Endothelial cell of umbilical vein (primary cell): ENCODE results near the gene LHPP. TPM values are rescaled to one million over a fixed set of nuclear protein-coding genes. Genes with fewer than 3 reads are reported as not detected.

Experiments
- BruUV-seq: library from RNA; stranded (reverse); fragments of 400-500 nt; replicated peaks from 2 replicates; lab custom pipeline; 2021; lab: Mats Ljungman, UMichigan
- CTCF ChIA-PET: fragments of 300-600, 350-600 bp; sonication (Branson Sonifier 250); formaldehyde crosslinking; loops from one replicate; lab custom pipeline; 2021; ENCODE audit warnings: antibody characterized with exemption, inconsistent platforms; lab: Charles Lee
- POLR2A ChIA-PET: fragments of 300-600, 350-600 bp; sonication (Branson Sonifier 250); formaldehyde crosslinking; loops from one replicate; lab custom pipeline; 2021; ENCODE audit warnings: antibody characterized with exemption, inconsistent platforms; lab: Charles Lee
- DNase-seq: peaks from one replicate; pipeline ENCODE4 v3.0.0-alpha.2; 2011; ENCODE audit warnings: low read depth, low spot score
- FAIRE-seq: peaks from 2 replicates; lab custom pipeline; 2011; peaks lifted over from hg19 to GRCh38; lab: Jason Lieb, UNC
- H2AFZ ChIP-seq: 2 replicates; pipeline ENCODE4 v1.6.0; 2012; ENCODE audit warnings: low read depth, low read length, control low read depth, inconsistent platforms
- H3K27ac ChIP-seq: 2 replicates; pipeline ENCODE4 v1.5.1; 2011; ENCODE audit warnings: low read depth, mild to moderate bottlenecking, control low read depth, low read length, moderate library complexity; ENCODE audit not compliant: insufficient read depth
- H3K27me3 ChIP-seq, 2 experiments: 2 replicates each; pipeline versions ENCODE4 v1.6.0 to v1.6.1; 2011; ENCODE audit warnings: low read length in 2 of 2, mixed read lengths in 1 of 2; ENCODE audit not compliant: control insufficient read depth in 2 of 2, insufficient read depth in 2 of 2
- H3K36me3 ChIP-seq, 2 experiments: 2 replicates in 1 of 2; 3 replicates in 1 of 2; pipeline ENCODE4 v1.5.1; 2011; ENCODE audit warnings: low read length in 2 of 2, mild to moderate bottlenecking in 1 of 2, moderate library complexity in 1 of 2; ENCODE audit not compliant: control insufficient read depth in 2 of 2, insufficient read depth in 2 of 2; ENCODE audit errors: extremely low read depth in 1 of 2
- H3K4me1 ChIP-seq: 3 replicates; pipeline ENCODE4 v1.5.1; 2011; ENCODE audit warnings: mild to moderate bottlenecking, low read length; ENCODE audit not compliant: control insufficient read depth, insufficient read depth; ENCODE audit errors: extremely low read depth
- H3K4me2 ChIP-seq: 2 replicates; pipeline ENCODE4 v1.6.1; 2011; ENCODE audit warnings: low read length, control low read depth, mixed read lengths; ENCODE audit not compliant: insufficient read depth
- H3K4me3 ChIP-seq, 3 experiments: fragments of 200-600 bp in 1 of 3; sonication (generic), shearing (Covaris generic) in 1 of 3; replicated peaks in 1 of 3; 2 replicates each; pipeline ENCODE4 v1.5.1; 2011 to 2016; ENCODE audit warnings: control low read depth in 3 of 3, low read length in 3 of 3, mild to moderate bottlenecking in 2 of 3, inconsistent platforms in 1 of 3, low read depth in 1 of 3, moderate library complexity in 1 of 3; ENCODE audit not compliant: insufficient read depth in 1 of 3
- H3K79me2 ChIP-seq: 2 replicates; pipeline ENCODE4 v1.6.0; 2012; ENCODE audit warnings: low read length, inconsistent platforms; ENCODE audit not compliant: control insufficient read depth, insufficient read depth
- H3K9ac ChIP-seq: replicated peaks from 2 replicates; pipeline ENCODE3; 2011; ENCODE audit warnings: low read length, control low read depth; ENCODE audit not compliant: insufficient read depth; ENCODE audit errors: extremely low read depth
- H3K9me1 ChIP-seq: replicated peaks from 3 replicates; pipeline ENCODE4 v1.6.0; 2011; ENCODE audit warnings: mild to moderate bottlenecking, low read length; ENCODE audit not compliant: control insufficient read depth, insufficient read depth; ENCODE audit errors: extremely low read depth
- H3K9me3 ChIP-seq: replicated peaks from 2 replicates; pipeline ENCODE4 v1.5.1; 2012; ENCODE audit warnings: low read length, inconsistent platforms; ENCODE audit not compliant: control insufficient read depth, insufficient read depth
- H4K20me1 ChIP-seq: replicated peaks from 2 replicates; pipeline ENCODE3; 2011; ENCODE audit warnings: mild to moderate bottlenecking, low read length; ENCODE audit not compliant: control insufficient read depth, insufficient read depth; ENCODE audit errors: extremely low read depth
- EZH2 ChIP-seq: IDR thresholded peaks from 2 replicates; pipeline ENCODE4 v1.6.1; 2012; ENCODE audit warnings: borderline replicate concordance, low read depth, mild to moderate bottlenecking, moderate library complexity, low read length, inconsistent platforms; ENCODE audit not compliant: severe bottlenecking
- FOS ChIP-seq: IDR thresholded peaks from 2 replicates; pipeline ENCODE4 v1.6.1; 2011; ENCODE audit warnings: mild to moderate bottlenecking, low read length, moderate library complexity, borderline replicate concordance; ENCODE audit not compliant: insufficient read depth
- GATA2 ChIP-seq: IDR thresholded peaks from 2 replicates; pipeline ENCODE4 v1.7.0; 2011; ENCODE audit warnings: low read depth, mild to moderate bottlenecking, moderate library complexity, mixed read lengths, low read length; ENCODE audit not compliant: insufficient read length, insufficient read depth
- JUN ChIP-seq: IDR thresholded peaks from 2 replicates; pipeline ENCODE4 v1.6.1; 2011; ENCODE audit warnings: borderline replicate concordance, low read depth; ENCODE audit not compliant: insufficient read length, insufficient read depth
- MYC ChIP-seq: IDR thresholded peaks from one replicate; pipeline ENCODE4 v1.6.1; 2011; ENCODE audit warnings: mild to moderate bottlenecking, low read depth, low read length
- POLR2A ChIP-seq: IDR thresholded peaks from 2 replicates; pipeline ENCODE4 v1.6.1; 2012; ENCODE audit warnings: low read depth, mild to moderate bottlenecking, control low read depth, low read length
- POLR2AphosphoS5 ChIP-seq: IDR thresholded peaks from 2 replicates; pipeline ENCODE4 v1.6.1; 2012; ENCODE audit warnings: low read depth, mild to moderate bottlenecking, control low read depth, low read length, moderate library complexity; ENCODE audit not compliant: insufficient read depth
- dilution Hi-C: fragments of 300-500 bp; cut with MboI; formaldehyde crosslinking; loops from one replicate; pipeline ENCODE4 v1.15.0; 2019; ENCODE audit warnings: low sequenced_read_pairs; ENCODE audit not compliant: extremely low pct_ligation_motif_present
- intact Hi-C: fragments of 100-400 bp; cut with micrococcal nuclease; formaldehyde crosslinking; loops from one replicate; pipeline ENCODE4 v1.10.0; 2022
- polyA plus RNA-seq, 4 experiments: library from polyadenylated mRNA; depleted of rRNA in 3 of 4; stranded (reverse) in 3 of 4; unstranded in 1 of 4; fragments of >200 nt; gene quantifications; 2 replicates each; pipeline versions ENCODE4 v1.2.1 to v1.2.3, GENCODE V29; 2011 to 2012; ENCODE audit warnings: missing spikeins in 1 of 4
- total RNA-seq: library from RNA; stranded (reverse); gene quantifications from 2 replicates; pipeline ENCODE4 v1.2.3, GENCODE V29; 2021
- TF ChIP-seq, protein P1 (sequence below): IDR thresholded peaks from 2 replicates; pipeline ENCODE4 v1.6.1; 2011; ENCODE audit not compliant: insufficient read depth, insufficient read length
- TF ChIP-seq, protein P2 (sequence below), 2 donors: IDR thresholded peaks; 1 replicate in 1 of 2; 2 replicates in 1 of 2; pipeline ENCODE4 v1.5.1; 2011; ENCODE audit warnings: low read length in 2 of 2, mild to moderate bottlenecking in 2 of 2, moderate library complexity in 2 of 2, control low read depth in 1 of 2, inconsistent platforms in 1 of 2, low read depth in 1 of 2; ENCODE audit not compliant: insufficient read depth in 1 of 2; ENCODE audit errors: extremely low read depth in 1 of 2

Gene LHPP
- total and polyA plus RNA-seq, 2 donors (not counting 3 experiments of a cell fraction or from before 2014, with no cell fraction given) = 5.8 to 11.2 TPM

DNA sequence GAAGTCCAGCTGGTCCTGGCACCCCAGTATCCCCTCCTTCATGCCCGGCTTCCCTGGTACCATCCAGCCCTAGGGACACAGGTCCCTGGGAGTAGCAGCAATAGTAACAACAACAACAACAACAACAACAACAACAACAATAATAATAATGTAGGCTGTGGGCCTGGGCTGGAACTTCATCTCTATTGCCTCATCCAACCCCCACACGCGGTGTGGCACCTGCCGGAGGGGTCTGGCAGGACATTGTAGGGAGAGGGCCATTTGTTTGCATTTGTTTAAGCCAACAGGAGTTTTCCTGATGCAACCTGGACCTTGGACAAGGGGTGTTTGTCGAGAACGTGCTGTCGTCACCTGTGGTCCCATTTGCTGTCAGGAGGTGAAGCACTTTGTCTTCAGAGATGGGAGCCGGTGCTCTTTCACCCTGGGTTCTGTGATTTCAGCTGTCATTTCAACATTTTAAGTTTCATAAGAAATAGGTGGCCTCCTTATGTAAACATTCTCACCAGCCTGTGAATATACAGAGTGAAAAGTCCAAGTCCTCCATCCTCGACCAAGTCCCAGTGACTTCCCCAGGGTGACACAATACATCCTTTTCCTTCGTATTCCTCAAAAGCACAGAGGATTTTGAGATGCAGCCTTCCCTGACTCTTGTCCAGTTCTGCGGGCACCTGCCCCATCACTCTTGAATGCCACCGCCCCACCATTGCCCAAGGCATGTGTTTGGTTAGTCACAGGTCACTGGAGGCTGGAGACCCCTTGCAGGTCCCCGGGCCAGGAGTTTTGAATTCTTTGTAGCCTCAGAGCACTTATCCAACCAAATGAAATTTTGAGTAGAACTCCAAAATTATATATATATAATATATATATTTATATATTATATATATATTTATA is 9.2 kb downstream of the LHPP start:
- Histone ChIP-seq H3K9ac (no peak overlapping the region), H3K36me3 (no peaks in the 10 kb centered on the region), H3K79me2 (no peaks in the 10 kb centered on the region), H2AFZ (no peak overlapping the region), H3K4me3 (no peak overlapping the region), H3K27me3 (no peaks in the 10 kb centered on the region), H3K9me1 (no peaks in the 10 kb centered on the region), H3K4me1 (no peaks in the 10 kb centered on the region), H3K4me2 (no peak overlapping the region), H3K9me3 (no peaks in the 10 kb centered on the region), H3K27ac (no peak overlapping the region), H4K20me1 (no peaks in the 10 kb centered on the region)
- no TSS peak for BruUV-seq
- ChIA-PET CTCF (no interaction called here), POLR2A (no interaction called here)
- no peak for TF ChIP-seq JUN
- TF ChIP-seq, protein P1, sequence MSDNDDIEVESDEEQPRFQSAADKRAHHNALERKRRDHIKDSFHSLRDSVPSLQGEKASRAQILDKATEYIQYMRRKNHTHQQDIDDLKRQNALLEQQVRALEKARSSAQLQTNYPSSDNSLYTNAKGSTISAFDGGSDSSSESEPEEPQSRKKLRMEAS = no peak
- no peak for TF ChIP-seq GATA2
- TF ChIP-seq, protein P2, sequence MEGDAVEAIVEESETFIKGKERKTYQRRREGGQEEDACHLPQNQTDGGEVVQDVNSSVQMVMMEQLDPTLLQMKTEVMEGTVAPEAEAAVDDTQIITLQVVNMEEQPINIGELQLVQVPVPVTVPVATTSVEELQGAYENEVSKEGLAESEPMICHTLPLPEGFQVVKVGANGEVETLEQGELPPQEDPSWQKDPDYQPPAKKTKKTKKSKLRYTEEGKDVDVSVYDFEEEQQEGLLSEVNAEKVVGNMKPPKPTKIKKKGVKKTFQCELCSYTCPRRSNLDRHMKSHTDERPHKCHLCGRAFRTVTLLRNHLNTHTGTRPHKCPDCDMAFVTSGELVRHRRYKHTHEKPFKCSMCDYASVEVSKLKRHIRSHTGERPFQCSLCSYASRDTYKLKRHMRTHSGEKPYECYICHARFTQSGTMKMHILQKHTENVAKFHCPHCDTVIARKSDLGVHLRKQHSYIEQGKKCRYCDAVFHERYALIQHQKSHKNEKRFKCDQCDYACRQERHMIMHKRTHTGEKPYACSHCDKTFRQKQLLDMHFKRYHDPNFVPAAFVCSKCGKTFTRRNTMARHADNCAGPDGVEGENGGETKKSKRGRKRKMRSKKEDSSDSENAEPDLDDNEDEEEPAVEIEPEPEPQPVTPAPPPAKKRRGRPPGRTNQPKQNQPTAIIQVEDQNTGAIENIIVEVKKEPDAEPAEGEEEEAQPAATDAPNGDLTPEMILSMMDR (IDR thresholded peaks at IDR 0.05; ENCODE audit: extremely low read depth in 1 of 2, insufficient read depth in 1 of 2, low read depth in 1 of 2, low read length in 2 of 2) = no peak
- TF ChIP-seq POLR2AphosphoS5 = no peak
- TF ChIP-seq POLR2A = no peak
- no peak for TF ChIP-seq EZH2
- no peak for TF ChIP-seq MYC
- TF ChIP-seq FOS = no peak
- intact Hi-C loops = no loop called here
- dilution Hi-C loops = no loop called here
- FAIRE-seq = no peak
- no peak for DNase-seq
